Measurements from ENCODE around the gene NRP2.

The NRP2 gene

DNA sequence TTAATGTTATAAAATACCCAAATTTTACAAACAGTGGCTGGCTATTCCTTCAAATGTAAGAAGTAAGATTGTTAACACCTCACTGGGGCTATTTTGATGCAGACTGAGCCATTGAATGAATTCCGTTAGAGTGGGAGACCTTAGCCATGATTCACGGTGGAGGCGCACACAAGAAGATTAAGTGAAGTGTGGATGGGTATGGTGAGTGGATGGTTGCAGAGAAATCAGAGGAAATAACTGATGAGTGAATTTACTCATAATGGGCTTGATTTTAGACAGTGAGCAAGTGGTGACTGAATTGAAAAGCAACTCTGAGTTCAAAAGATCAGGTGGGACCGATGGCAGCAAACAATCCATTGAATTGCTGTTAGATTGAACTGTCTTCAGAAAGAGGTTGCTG lies 75.0 kb downstream of the NRP2 start:
- no peak for DNase-seq

GRCh38 chr2:205758051-205758450 lies 75.8 kb downstream of the NRP2 start:
- no peak for DNase-seq

DNA sequence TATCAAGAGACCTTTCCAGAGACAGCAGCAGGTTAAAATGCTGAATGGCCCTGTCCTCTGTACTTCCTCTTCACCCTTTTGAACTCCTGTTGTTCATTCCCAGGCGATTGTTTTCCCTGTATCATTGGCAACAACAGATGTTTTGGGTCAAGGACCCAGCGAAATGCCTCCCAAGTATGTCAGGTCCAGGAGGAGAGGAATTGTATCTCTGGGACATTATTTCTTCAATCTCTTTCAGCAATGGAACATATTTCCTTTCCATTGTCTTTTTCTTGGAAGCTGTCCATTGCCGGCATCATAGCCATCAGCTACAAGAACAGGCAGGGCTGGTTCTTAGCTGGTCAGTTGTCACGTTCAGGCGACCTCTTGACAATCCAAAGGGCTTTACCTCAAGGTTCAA lies 76.2 kb downstream of the NRP2 start:
- DNase-seq, result no peak

DNA sequence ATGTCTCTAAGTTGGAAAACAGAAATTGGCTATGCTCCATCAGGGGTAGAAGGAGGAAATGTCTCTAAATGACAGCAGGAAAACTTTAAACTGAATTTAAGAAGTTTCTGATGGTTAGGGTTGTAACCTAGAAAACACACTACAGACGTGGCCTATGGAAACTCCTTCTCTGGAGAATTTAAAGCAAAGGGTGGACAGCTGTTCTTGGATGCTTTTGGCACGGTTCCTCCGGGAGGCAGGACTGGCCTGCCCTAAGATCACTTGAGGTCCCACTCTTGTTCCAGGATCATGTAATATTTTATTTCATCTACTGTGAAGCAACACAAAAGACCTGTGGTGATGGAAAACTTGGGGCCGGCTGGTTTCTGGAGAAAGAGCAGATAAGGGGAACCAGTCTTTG lies 77.0 kb downstream of the NRP2 start:
- no peak for DNase-seq

GRCh38 chr2:205759732-205760131 lies 77.4 kb downstream of the NRP2 start:
- no peak for DNase-seq

DNA sequence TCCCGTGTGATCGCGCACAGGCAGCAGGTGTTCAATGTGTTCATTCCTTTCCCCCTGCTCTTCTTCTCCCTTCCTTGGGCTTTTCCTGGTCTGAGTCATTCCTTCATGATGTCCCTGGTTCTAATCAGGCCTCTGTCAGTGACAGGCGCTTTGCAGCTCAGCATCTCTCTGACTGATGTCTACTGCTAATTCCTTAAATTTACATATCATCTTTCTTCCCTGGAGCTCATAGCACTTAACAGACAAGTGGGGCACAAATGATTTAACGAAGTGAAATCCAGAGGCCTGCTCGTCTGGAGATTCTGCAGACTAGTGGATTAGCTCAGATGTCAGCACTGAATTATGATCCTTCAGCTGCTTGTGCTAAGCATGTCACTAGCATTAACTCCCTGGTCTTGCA lies 77.9 kb downstream of the NRP2 start:
- DNase-seq, result no peak

DNA sequence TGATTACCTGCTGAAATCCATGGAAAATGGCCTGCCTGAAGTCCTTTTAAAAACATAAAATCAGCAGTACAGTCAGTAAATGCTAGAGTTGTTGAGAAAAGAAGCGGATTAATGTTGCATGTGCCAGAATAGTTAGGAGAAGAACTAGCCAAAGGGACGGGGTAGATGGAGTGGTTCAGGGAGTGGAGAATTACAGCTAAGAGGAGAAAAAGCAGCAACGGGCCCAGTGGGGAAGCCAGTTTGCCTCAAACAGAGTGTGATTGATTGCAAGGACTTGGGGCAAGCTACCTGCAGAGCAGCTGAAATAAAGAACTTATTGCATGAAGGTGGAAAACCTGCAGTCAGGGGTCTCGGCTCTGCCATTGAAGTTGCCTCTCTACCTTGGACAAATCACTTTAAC lies 79.1 kb downstream of the NRP2 start:
- no peak for DNase-seq

GRCh38 chr2:205762881-205763280 lies 80.6 kb downstream of the NRP2 start:
- DNase-seq, result no peak

- DNase-seq, result no peak
Measured at GRCh38 chr2:205763708-205764211, 81.5 kb downstream of the NRP2 start.

GRCh38 chr2:205764270-205764746 lies 82.0 kb downstream of the NRP2 start:
- DNase-seq, result no peak

DNA sequence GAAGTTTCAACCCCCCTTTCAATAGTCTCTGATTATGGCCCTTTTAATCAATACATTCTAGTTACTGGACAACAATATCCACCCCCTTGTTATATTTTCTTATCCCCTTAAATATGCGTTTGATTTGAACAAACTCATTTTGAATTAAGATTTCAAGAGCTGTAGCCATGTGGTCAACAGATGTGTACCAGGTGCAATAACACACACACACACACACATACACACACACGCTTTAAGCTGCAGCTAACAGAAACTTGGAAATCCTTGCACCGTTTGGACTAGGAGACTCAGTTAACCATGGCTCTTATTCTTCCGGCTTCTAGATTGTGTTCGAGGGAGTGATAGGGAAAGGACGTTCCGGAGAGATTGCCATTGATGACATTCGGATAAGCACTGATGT lies 82.8 kb downstream of the NRP2 start:
- DNase-seq, result no peak

- no peak for DNase-seq
Measured at GRCh38 chr2:205766779-205767359, 84.6 kb downstream of the NRP2 start.

DNA sequence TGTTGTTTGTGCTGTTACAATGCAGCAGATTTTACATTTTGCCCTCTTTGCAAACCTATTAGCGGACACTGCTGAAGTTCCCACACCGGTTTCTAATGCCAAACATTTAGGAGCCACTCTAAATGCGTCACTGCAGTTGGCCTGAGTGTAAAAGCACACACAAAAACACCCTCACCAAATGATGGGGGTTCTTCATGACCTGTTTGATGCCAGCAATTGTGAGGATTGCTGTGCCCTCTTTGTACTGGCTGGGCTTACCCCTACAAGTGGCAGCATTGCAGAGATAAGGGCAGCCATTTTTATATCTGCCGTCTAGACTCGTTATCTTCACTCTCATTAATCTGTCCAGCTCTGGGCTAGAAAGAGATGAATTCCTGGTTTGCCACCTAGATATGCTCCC lies 85.3 kb downstream of the NRP2 start:
- no peak for DNase-seq

- no peak for DNase-seq
Measured at GRCh38 chr2:205768341-205768740, 86.0 kb downstream of the NRP2 start.

DNA sequence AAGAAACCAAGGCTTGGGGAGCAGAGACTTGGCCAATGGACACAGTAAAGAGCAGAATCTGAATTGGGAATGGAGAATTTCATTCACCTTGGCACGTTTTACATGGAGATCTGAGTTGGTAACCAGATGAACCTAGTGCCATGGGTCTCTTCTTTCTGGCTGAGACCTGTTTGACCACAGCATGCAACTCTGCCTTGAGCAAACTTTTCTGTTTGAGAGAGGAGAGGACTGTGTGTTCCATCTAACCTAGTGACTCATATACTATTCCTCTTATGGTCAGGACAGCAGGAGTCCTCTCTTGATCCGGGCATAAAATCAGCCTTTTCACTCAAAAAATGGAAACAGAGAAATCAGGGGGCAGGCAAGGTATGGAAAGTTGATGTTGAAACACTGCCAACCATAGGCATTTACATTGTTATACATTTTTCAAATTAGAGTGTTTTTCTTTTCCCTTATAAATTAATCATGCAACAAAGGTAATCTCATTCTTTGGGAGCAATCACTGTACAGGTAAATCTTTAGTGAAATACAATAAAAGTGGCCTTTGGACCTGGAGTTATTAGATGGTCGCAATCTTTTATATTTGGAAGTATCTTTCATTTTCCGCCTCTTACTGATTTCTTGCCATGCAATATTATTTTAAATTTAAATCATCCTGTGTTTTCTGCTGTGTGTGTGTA lies 86.7 kb downstream of the NRP2 start:
- no peak for DNase-seq

DNA sequence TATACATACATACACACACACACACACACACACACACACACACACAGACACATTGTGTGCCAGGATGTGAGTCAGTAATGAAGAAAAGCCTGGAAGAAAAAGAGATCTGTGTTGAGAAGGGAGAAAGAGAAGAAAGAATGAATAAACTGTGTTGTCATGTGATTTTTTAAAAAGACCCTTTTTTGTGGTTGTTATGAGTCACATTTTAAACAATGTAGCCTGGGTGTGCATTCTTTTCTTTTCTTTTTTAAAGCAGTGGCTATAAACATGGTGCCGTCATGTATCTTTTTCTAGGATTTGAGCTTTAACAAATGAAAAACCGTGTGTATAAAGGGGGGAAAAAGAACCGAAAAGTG lies 87.2 kb downstream of the NRP2 start:
- no peak for DNase-seq

GRCh38 chr2:205769879-205770278 lies 87.6 kb downstream of the NRP2 start:
- no peak for DNase-seq

DNA sequence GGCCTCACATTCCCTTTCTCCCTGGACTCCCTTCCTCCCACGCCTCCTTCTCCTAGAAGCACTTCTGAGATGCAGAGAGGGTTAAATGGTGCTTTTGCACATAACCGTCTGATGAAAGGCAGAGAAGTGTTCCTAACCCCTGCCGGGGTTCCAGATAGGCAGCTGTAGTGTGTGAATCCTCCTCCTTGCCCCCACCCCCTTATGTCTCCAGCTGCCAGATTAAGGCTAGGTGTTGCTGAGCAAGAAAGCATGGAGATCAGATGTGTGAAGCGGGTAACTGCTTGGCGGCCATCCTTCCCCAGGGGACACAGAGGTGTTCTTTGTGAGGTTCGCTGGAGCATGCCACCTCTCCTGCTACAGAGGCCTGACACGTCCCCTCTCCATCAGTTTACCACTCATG lies 88.3 kb downstream of the NRP2 start:
- no peak for DNase-seq

GRCh38 chr2:205771031-205771430 lies 88.7 kb downstream of the NRP2 start:
- no peak for DNase-seq

GRCh38 chr2:205771666-205772065 lies 89.4 kb downstream of the NRP2 start:
- no peak for DNase-seq

DNA sequence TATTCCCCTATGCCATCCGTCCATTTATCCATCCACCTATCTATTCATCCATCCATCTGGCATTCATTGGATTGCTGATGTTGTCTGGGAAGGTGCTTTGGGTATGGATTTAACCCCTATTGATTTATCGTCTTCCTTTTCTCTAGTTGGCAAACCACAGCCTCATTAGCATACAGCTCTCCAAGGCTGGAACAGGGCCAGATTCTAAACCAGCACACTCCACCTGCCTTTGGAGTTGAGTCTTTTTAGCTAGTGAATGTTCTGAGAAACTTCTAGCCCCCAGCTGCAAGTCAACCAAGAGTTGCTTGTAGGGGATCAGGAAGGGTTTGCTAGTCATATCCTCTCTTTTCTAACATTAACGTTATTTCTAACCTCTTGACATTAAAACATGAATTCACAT lies 90.7 kb downstream of the NRP2 start:
- DNase-seq, result no peak

GRCh38 chr2:205773989-205774388 lies 91.7 kb downstream of the NRP2 start:
- no peak for DNase-seq

DNA sequence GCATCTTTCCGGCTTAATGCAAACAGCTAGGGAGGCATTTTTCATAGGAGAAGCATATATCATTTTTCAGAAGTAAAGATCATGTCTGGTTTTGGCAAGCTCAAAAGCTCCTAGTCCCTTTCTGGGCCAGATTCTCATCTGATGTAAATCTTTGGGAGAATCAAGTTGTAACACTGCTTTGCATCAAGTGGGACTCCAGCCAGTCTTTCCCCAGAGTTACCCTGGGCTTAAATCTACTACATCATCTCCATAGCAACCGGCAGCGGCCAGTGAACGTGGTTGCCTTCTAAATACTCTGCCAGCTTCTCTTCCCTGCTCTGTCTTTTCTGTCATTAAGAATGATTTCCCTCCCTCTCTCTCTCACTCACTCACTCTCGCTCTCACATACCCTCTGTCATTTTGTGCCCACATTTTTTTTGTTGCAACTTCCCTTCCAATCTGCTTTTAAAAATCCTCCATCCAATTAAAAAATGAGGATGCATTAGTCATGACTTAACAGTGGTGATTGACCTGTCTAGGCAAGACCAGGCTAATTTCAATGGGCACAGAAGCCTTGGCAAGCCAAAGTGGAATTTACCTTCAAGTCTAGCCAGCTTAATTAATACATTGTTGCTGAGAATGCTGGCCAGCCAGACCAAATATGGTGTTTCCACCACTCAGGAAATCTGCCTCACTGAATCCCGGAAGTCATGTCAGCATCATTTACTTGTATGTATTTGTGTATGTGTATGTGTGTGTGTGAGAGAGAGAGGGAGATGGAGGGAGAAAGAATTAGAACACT lies 93.0 kb downstream of the NRP2 start:
- no peak for DNase-seq

GRCh38 chr2:205776139-205776538 lies 93.8 kb downstream of the NRP2 start:
- no peak for DNase-seq
